Upper lobe of left lung (tissue), 4 donors: ENCODE measurements around the gene HEXA.

Experiments used
- CTCF ChIP-seq, 6 experiments: fragments of 450-650 bp in 4 of 6; fragments of 200-600 bp in 2 of 6; sonication (generic) in 2 of 6; IDR thresholded peaks; one replicate each; pipeline ENCODE4 v1.5.1; 2016 to 2019; ENCODE audit warnings: antibody characterized with exemption in 6 of 6
- EP300 ChIP-seq, 4 donors: sonication (generic); formaldehyde crosslinking; IDR thresholded peaks; one replicate each; pipeline ENCODE4 v1.5.1; 2017; ENCODE audit warnings: antibody characterized with exemption in 4 of 4, control low read depth in 2 of 4
- POLR2A ChIP-seq, 4 donors: fragments of 450-650 bp; IDR thresholded peaks; one replicate each; pipeline ENCODE4 v1.5.1; 2016 to 2017; ENCODE audit warnings: antibody characterized with exemption in 4 of 4, mild to moderate bottlenecking in 2 of 4
- POLR2AphosphoS5 ChIP-seq, 2 donors: sonication (generic); formaldehyde crosslinking; IDR thresholded peaks; one replicate each; pipeline ENCODE4 v1.5.1; 2017; ENCODE audit warnings: antibody characterized with exemption in 2 of 2

- TF ChIP-seq POLR2A (IDR thresholded peaks at IDR 0.05) = peak in 1 of 4 donors; percentile 38
- peak in 1 of 2 donors; percentile 11 for TF ChIP-seq POLR2AphosphoS5 (IDR thresholded peaks at IDR 0.05)
- no peak for TF ChIP-seq CTCF (IDR thresholded peaks at IDR 0.05)
- TF ChIP-seq EP300 (IDR thresholded peaks at IDR 0.05) = no peak
Observed at GRCh38 chr15:72319985-72320671, 55.7 kb downstream of the HEXA start, which contains the start of gene CELF6.
